IMR-90 (cell line): ENCODE data around the gene INCA1. TPM values are rescaled to one million over a fixed set of nuclear protein-coding genes. Genes with fewer than 3 reads are reported as not detected.

ENCODE experiments used
- CEBPB ChIP-seq: IDR thresholded peaks from 2 replicates; pipeline ENCODE4 v1.6.1; 2012; ENCODE audit warnings: low read depth, low read length, improper control_type of control experiment
- MAFK ChIP-seq: IDR thresholded peaks from 2 replicates; pipeline ENCODE4 v1.6.1; 2012; ENCODE audit warnings: low read depth, low read length, improper control_type of control experiment
- NFE2L2 ChIP-seq: fragments of 150-350 bp; IDR thresholded peaks from 2 replicates; pipeline ENCODE4 v1.6.1; 2016; ENCODE audit warnings: low read depth, mild to moderate bottlenecking, low read length
- polyA plus RNA-seq, 3 experiments: library from polyadenylated mRNA; depleted of rRNA; stranded (reverse); fragments of >200 nt; gene quantifications; 2 replicates each; pipeline ENCODE4 v1.2.3, GENCODE V29; 2012; ENCODE audit warnings: low replicate concordance in 1 of 3
- total RNA-seq: library from RNA; depleted of rRNA; stranded (reverse); fragments of >200 nt; gene quantifications from 2 replicates; pipeline ENCODE4 v1.2.3, GENCODE V29; 2012

INCA1 gene
- total and polyA plus RNA-seq, 2 of the 4 experiments (the other 2 are of a cell fraction), result 0.18 to 0.51 TPM

DNA sequence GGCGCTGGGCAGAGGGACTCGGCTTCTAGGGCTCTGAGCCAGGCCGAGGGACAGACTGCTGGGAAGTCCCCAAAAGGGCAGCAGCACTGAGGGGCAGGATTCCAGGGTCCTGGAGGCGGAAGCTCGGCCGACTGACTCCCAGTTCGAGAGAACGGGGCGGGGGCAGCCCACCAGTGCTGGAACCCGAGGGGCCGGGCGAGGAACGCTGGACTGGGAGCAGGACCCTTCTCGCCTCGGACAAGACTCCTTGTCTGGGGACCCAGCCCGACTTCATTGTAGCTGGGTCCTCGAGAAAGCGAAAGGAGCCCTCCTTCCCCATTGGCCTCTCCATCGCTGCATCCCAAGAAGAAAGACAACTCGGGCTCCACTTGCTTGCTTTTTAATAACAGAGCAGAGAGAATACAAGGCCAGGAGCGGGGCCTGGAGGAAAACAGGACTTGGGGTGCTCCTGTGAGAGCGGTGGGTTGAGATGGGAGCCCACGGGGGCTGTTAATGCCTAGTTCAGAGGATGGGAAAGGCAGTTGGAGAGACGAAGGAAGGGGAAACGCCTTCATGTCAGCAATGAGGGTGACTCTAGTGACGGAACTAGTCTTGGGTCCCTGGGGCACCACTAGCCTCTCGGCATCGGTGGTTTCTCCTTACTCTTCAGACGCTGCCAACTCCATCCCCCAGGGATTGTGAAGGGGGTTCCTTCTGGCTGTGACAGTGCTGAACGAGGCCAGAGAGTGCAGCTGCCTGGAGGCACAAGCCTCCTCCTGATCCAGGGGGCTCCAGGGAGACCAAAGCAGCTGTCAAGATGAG is 9.4 kb downstream of the INCA1 start (continued):
- TF ChIP-seq CEBPB (no peak), NFE2L2 (no peak), MAFK (no peak)
